K562 treated with DMSO at 1 percent for 12 hours (cell line): Measurements from ENCODE around the gene GPR119. TPM values are rescaled to one million over a fixed set of nuclear protein-coding genes. Genes with fewer than 3 reads are reported as not detected.

Experiments used
- total RNA-seq: library from RNA; unstranded; fragments of 300-600 nt; gene quantifications from 2 replicates; pipeline ENCODE4 v1.2.3, GENCODE V29; 2022; ENCODE audit not compliant: insufficient read depth

GPR119 gene
- not detected in 2 replicates for total RNA-seq

DNA sequence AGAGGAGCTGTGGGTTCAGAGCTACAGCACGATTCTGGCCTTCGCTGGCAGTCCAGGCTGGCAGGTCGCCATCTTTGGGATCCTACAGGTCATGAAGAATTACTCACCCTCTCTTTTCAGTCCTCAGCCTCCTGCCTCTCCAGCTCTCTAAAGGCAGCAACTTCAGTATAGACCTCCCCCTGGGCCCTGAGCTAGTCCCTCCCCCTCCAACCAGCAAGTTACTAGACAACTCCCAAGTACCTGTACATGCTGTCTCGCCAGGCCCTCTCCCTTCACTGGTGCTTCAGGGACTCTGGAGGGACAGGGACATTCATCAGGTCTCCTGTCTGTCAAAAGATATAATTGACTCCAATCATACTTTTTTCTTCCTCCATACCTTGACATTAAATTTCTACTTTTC, at the start of gene GPR119:
GPR119 (minus strand) TSS at position 155 of the 400 bp plus-strand sequence. CDS start 227 bp downstream, outside the sequence.

DNA sequence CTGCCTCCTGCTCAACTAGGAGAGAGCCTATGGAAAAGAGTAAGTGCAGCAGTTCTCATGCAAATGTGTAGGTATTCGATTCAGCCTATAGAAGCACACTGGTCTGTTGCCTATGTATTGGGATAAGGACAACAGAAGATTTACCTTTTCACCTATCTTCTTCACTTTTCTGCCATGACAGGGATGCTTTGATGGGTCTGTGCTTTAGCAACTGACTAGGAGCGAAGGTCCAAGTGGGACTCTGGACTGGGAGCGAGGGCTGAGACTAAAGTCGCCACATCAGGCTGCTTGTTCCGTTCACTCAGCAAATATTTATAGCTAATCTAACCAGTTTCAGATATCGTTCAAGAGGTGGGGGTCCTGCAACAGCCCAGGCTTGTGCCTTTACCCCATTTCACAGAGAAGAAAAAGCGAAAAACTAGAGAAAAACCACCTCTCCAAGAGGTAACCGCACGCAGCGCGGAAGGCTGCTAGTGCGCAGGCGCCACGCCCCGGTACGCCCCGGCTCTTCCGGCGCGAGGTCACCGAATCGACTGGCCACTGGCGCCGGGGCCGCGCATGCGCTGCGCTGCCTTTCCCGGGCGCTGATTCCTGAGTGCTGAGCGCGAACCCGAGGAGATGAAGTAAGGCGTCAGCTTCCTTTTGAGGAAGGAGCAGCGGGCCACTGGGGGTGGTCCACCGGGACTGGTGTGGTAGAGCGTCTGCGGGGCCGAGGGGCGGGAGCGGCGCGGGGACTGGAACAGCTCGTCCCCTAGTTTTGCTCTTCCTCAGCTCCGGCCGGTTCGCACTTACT, 16.1 kb upstream of the GPR119 start, which contains the start of gene RBMX2:
RBMX2 (plus strand) TSS at position 573 of the 793 bp plus-strand sequence; CDS start at position 619, 46 bp downstream.

DNA sequence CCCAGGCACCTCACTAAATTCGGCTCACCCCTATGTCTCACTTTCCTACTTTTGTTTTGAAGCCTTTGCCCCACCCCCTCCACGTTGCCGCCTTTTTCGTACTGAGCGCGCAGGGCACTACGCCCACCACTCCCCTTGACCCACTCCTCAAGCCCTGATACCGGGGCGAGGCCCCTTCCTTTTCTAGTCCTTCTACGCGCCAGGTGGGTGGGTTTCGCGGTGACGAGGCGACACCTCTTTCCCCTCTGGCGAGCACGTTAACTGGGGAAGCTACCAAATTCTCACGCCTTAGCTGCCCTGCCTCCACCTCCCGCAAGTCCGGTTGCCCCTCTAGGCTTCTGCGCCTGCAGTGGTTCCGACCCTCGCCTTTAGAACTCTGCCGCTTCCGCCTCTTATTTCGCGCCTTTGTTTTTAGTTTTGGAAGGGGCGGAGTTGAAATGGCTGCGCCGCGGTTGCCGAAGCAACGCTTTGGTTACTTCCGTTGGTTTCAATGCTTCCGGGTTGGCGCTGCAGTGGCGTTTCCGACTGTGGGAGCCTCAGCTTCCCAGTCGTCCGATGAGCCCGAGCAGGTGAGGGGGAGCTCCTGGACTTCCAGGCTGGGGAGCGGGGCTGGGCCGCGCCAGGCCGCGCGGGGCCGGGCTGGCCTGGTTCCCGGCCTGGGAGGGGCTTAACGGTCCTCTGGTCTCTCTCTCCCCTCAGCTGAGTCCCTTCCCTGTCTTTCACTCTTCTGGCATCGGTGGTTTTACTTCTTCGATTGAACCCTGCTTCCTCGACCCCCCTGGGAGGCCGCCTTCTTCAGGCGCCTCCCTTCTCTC, 45.9 kb downstream of the GPR119 start, which contains the start of gene SLC25A14:
SLC25A14 (plus strand) TSS at position 512 of the 815 bp plus-strand sequence. CDS start 360 bp downstream, outside the sequence.

Other genes with a start within 250 kb of the GPR119 start
- gene AIFM1, start 219.8 kb downstream of the GPR119 start, total RNA-seq: 73.2 and 91.3 TPM in 2 replicates
- not detected in 2 replicates for gene RAB33A, start 213.7 kb downstream of the GPR119 start, total RNA-seq
- gene ZNF280C, start 116.8 kb downstream of the GPR119 start, total RNA-seq: 0.81 and 4.0 TPM in 2 replicates
- gene SLC25A14, start 45.8 kb downstream of the GPR119 start, total RNA-seq: 12.6 and 23.7 TPM in 2 replicates
- 25.2 and 29.9 TPM in 2 replicates for gene RBMX2, start 16.3 kb upstream of the GPR119 start, total RNA-seq